ENCODE results near the gene YPEL3.

Gene YPEL3

DNA sequence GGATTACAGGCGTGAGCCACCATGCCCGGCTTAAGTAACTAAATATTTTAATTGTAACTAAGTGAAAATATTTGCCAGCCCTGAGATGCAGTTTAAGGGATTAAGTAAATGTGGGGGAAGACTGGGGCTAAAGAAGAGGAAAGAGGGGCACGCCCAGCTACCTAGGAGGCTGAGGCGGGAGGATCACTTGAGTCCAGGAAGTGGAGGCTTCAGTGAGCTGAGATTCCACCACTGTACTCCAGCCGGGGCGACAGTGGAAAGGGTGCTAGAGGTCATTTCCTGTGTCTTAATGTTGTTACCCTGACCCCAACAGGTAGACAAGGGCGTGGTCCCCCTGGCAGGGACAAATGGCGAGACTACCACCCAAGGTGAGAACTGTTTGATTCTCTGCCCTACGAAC, 27.7 kb downstream of the YPEL3 start:
- DNase-seq, result no peak

DNA sequence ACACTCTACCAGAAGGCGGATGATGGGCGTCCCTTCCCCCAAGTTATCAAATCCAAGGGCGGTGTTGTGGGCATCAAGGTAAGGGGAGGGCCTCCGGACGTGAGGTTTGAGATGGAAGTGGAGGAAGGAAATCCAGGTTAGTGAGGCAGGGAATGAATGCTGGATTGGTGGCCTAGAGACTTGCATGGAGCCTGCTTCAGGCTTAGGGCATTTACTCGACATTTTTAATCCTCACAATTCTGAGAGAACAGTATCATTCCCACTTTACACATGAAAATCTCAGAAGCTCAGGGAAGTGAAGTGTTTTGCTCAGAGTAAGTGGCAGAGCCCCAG, 28.5 kb downstream of the YPEL3 start:
- DNase-seq, result no peak

DNA sequence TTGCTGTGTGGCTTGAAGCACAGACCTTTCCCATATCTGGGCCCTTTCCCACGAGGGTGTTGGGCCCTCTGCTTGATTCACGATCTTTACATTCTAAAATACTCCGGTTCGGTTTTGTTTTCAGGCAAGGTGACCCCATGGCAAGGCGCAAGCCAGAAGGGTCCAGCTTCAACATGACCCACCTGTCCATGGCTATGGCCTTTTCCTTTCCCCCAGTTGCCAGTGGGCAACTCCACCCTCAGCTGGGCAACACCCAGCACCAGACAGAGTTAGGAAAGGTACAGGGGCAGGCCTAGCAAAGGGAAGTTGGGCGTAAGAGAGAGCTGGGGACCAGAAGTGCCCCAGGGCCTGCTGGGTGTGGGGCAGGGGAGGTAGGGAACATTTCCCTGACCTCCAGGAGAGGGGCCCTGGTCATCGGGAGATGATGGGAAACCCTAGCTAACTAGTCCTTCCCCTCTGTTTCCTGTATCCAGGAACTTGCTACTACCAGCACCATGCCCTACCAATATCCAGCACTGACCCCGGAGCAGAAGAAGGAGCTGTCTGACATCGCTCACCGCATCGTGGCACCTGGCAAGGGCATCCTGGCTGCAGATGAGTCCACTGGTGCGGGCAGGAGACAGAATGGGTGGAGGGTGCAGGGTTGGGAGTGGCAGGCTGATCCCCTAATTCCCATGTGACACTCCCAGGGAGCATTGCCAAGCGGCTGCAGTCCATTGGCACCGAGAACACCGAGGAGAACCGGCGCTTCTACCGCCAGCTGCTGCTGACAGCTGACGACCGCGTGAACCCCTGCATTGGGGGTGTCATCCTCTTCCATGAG, 29.0 kb downstream of the YPEL3 start:
- DNase-seq, result no peak

DNA sequence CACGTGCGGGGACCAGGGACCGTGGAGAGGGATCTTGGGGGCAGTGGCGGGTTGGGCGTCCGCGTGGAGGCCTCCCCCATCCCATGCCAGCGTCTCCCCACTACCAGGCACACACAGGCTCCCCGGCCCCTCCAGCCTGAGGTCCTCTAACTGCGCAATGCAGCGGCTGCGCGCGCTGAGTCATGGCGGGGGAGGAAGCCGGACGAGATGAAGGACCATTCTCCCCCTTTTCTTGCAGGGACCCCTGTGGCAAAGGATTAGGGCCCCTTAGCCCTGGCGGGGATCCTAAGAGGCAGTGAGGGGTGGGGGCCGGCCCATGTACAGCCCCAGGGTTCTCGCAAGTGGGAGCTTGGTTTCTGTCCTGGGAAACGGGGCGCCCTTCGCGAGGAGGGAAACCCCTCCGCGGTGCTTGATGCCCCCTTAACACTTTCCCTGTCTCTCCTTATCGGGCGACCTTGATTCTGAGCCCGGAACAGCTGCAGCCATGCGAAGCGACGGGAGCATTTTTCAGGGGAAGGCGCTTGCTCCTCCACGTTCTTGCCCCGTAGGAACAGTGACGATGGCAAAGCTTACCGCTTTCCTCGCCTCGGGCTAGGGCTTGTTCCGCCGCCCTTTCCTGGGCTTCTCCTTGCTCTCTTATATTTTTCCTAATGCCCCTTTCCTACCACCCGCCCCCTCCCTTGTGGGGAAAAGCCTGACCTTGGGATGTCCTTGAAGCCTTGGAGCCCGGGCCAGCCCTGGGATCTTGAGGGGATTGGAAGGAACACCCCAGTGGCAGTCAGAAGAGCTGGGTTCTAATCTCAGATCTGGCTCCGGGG, 29.9 kb downstream of the YPEL3 start:
- DNase-seq, result no peak

DNA sequence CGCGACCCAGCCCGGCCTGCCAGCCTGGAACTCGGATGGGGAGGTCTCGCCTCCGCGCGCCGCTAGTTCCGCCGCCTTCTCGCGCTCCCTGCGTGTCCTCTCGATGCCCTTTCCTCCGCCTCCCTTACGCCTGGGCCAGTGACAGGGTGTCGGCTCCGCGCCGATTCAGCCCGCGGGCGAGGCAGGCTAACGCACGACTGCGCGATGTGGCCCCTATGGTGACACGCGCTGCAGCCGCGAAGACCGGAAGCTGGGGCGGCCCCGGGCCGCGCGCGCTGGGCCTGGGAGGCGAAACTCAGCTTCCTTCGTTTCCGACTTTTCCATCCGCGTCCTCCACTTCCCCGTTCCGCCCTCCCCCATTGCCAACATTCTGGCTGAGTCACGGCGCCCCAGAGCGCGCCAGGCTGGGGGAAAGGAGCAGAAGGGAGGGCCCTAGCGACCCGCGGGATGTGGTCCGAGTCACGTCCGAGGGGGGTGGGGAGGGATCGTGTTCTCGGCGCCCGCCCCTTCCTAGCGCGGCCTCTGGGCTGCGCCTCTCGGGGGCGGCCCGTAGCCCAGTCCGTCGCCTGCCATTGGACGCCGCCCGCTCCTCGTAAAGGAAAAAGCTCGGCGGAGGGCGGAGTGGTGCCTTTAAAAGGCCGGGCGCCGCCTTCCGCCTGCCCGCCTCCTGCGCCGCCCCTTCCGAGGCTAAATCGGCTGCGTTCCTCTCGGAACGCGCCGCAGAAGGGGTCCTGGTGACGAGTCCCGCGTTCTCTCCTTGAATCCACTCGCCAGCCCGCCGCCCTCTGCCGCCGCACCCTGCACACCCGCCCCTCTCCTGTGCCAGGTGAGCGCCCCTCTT, 30.7 kb downstream of the YPEL3 start, which contains the start of gene ALDOA:
TSS of gene ALDOA (plus strand) at position 659 of the 841 bp plus-strand sequence. CDS start 1,138 bp downstream, outside the sequence.
- DNase-seq, result peak; percentile 91

DNA sequence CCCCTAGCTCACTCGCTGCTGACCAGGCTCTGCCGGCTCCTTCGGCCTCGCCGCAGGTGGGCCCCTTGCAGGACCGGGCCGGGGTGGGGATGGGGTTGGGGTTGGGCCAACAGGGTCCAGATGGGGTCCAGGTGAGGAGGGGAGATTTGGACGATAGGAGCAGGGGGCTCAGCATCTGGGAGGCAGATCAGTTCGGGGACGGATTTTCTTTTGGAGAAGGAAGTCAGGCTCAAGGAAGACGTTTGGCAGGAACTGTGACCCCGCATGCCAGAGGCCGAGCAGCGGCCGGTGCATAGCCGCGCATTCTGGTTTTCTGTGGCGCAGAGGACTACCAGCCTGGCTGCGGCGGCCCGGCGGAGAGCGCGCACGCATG, 31.3 kb downstream of the YPEL3 start:
- no peak for DNase-seq

DNA sequence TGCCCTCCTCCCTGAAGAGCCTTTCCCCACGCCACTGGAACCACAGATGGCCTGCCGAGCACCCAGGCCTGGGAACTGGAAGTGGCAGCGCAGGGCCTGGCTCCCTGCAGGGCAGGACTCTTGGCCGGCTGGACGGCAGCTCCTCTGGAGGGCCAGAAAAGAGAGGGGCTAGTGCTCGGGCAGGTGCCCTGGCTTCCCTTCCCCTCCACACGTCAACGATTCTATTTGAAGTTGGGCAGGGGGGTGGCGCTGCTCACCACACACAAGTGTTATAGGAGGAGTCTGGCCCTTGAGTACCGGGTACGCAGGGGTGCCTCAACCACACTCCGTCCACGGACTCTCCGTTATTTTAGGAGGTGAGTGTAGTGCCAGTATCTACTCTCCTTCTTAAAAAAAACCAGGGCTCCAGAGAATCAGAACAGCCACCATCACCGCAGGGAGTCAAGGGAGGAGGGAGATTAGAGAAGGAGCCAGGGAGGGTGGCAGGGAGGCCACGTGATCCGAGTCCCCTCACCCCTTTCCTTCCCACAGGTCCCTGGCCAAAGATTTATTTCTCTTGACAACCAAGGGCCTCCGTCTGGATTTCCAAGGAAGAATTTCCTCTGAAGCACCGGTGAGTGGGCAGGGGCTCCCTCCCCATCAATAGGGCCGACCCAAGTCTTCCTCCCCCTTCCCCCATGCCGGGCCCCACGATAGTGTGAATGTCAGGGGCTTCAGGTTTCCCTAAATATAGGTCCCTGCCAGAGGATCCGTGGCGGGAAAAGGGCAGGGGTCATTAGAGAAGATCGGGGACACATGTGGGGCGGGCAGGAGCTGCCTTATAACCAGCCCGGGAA, 31.9 kb downstream of the YPEL3 start:
- peak; percentile 69 for DNase-seq

DNA sequence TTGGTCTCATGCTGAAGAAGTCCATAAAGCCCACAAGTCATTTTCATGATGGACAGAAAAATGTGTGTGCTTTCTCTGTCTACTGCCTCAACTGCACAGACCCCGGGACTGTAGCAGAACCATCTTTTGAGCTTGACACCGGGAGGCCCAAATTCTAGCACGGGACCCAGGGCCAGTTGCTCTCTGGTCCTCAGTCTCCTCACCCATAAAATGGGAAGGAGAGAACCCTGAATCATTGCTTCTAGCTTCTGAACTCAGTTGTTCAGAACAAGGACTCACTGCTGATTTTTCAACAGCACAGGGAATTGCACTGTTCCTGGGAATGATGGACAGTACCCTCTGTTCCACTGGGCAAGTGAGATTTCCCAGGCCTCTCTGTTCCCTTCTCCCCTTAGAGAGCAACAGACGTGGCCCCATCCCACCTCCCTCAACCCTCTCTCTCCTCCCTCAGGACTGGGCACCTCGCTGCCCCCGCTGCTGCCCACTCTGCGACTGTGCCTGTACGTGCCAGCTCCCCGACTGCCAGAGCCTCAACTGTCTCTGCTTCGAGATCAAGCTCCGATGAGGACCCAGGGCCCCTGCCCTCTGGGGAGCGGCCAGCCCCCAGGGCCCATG, 32.6 kb downstream of the YPEL3 start:
- DNase-seq, result no peak

DNA sequence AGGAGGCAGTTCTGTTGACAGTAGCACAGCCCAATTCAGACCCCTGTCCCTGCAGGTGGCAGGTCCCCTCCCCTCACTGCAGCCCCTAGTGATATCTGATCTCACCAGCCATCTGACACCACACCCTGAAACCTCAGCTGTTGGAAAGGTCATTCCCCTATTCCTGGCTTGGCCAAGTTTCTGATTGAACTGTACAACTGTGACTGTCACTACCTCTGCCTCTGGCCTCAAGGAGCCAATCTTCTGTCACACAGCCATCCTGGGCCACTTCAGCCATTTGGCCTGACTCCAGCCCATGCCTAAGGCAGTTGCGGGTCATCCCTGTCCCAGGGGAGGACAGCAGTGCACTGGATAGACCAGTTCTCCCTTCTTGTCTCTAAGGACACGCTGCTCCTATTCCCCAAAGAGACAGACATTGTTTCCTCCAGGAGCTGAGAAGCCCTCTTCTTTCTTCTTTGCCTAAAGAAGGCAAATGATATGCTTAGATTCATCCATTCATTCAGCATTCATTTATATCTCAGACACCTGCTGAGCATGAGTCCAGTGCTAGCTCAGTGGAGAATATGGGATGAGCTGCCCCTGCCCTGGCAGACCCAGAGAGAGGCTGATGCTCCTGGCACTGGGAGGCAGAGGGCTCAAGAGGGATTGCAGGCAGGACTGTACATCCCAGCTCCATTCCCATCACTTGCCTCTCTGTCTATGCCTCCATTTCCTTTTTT, 35.0 kb downstream of the YPEL3 start:
- DNase-seq, result no peak

DNA sequence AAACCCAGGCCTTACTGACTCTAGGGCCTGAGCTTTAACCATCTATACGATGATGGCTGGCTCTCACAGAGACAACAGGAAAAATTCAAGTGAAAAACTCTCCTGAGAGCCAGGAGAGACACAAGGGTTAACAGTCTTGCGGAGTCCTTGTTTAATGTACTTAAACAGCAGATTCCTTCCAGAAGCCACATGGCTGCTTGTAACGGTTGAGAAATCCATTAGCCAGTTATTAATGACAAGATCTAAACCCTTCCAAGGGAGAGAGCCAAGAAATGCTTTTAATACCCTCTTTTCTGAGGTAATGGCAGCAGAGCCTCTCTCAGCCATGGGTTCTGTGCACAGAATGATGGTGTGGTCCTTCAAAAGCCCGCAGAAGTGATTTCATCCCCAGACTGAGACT, 35.7 kb downstream of the YPEL3 start:
- no peak for DNase-seq

DNA sequence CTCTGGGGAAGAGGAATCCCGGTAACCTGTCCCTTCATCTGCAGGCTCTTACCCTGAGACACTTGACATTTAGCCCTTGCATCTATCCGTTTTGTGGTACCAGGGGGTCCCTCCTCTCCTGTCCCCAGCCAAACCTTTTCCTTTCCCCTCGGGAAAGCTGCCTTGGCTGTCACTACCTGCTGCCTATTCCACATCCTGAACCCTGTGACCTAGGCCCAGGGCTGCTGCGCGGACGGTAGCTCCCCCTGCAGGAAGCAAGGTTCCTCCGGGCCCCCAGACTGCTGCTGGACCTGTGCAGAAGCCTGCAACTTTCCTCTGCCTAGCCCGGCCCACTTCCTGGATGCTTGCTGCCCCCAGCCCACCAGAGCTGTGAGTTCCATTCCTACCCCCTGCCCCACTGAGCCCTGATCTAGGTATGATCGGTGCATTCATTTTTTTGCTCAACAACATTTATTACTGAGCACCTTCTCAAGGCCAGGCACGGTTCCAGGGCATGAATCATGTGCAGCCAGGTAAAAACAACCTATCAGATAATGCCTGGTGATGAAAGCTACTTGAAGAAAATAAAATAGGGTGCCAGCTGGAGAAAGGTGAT, 41.0 kb downstream of the YPEL3 start:
- no peak for DNase-seq

DNA sequence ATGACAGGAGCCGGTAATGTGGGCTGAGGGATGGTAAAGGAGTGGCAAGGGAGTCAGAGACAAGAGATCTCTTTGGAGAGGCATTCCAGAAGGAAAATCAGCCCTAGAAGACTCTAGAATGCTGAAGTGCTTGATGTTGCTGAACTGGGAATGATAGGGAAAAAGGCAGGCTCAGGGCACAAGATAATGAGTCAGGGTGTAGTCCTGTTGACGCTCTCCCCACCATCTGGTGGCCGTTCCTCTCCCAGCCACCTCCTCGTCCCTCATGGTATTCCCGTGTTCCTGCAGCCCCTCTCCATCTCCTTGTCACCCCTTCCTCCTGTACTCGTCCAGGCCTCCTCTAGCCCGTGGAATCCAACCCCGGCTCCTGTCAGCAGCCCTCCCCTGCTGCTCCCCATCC, 41.6 kb downstream of the YPEL3 start:
- DNase-seq, result no peak

DNA sequence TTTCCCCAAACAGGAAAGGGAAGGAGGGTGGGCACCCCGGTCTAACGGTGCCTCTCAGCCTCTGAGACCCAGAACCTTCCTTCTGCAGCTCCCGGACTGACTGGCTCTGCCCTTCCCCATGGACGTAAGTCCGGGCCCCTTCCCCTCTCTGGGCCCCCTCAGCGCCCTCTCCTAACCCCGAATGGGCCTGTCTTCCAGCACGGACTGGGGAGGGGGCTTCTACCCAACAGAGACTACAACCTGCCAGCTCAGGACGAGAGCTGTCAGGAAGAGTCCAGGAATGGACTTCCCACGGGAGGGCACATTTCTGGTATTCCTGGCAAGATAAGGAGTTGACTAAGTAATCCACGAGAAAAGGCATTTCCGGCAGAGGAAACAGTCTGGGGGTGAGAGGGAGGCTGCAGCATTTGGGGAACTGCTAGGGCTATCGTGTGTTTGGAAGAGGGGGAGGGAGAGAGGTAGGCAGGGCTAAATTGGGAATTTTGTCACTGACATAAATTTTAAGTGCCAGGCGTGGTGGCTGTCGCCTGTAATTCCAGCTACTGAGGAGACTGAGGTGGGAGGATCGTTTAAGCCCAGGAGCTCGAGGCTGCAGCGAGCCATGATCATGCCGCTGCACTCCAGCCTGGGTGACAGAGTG, 42.5 kb downstream of the YPEL3 start:
- no peak for DNase-seq

DNA sequence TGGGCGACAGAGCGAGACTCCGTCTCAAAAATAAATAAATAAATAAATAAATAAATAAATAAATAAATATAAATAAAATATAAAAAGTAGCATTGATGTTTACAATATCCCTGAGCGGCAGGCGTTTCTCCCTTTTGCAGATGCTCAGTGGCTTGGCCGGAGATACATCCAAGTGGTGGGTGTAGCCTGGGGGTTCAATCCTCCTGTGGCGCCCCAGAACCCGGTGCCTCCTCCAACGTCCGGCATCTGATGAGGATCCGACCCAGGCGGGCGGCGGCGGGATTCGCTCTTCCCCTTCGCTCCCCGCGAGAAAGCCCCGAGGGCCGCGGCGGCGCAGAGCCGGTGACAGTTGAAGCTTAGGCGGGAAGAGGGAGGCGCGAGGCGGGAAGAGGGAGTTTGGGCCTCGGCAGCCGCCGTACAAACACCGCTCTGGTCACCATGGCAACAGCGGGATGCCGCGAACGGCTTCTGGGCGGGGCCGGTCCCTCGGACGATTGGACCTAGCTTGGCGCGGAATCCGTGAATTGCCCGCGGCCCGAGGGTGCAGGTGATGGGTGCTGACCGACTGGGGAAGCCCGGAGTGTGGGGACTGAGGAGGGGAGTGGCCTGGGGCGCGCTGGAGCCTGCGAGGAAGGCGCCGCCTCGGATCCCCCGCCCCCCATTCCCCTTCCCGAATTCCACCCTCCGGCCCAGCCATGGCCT, 43.2 kb downstream of the YPEL3 start:
- DNase-seq, result peak; percentile 90

DNA sequence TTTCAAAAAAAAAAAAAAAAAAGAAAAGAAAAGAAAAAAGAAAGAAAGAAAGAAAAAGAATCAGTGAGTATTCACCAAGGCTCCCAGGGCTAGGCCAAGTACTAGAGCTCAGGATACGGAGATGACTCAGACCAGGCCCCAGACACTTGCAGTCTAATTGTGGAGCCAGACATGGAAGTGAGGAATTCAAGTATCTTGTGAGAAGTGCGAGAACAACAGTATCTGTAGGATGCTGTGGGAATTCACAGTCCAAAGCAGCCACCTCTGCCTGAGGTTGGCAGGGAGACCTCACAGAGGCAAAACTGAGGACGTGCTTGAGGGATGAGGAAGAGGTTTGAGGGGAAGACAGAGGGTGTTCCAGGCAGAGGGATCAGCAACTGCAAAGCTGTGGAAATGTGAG, 44.5 kb downstream of the YPEL3 start:
- DNase-seq, result no peak

DNA sequence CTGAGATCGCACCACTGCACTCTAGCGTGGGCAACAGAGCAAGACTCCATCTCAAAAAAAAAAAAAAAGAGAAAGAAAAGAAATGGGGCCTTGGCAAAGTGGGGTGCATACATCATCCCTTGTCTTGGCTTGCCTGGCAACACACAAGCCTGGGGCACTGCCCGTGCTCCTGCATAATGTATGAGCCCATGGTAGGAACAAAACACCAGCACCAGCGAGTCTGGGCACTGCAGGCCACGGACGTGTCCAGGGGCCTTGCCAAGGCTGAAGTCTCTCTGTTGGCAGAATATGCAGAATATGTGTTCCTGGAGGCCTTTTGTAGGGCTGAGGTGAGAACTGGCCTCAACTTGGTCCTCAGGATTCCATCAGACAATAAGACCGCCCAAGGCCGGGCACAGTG, 46.1 kb downstream of the YPEL3 start:
- DNase-seq, result no peak

DNA sequence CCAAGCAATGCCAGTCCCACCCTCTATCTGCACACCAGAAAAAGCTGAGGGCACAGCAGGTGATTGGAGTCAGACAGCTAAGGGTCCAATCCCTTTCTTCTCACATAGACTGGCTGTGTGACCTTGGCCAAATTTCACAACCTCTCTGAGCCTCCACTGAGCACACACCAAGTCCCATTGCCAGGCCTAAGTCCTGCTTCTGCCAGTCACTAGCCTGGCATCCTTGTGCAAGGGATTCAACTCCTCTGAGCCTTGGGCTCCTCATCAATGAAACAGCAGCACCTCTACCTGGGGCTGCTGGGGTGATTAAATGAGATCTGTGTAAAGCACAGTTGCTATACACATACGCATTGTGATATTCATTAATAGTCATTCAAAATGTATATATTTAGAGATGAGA, 49.4 kb downstream of the YPEL3 start:
- DNase-seq, result no peak

DNA sequence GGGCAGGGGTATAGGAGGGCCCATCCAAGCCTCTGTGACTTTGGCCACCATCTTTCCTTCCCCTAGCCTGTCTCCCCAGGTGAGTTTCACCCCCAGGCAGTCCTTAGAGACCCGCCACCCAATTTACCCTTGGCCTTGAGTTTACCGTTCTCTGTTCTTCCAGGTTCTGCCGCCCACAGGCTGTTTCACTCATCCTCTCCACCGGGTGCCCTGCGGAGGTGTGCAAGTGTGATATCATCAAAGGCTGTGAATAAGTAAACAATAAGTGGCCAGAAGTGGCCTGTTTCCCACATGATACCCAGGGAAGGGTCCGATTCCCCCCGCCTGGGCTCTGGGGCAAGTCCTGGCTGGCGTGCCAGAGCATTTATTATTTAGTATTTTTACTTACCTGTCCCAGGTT, 49.8 kb downstream of the YPEL3 start:
- no peak for DNase-seq
